PC-3 (cell line): ENCODE measurements around the gene KCTD5. TPM values are rescaled to one million over a fixed set of nuclear protein-coding genes. Genes with fewer than 3 reads are reported as not detected.
"Not testable (repeated sequence)": the region's sequence is repeated elsewhere in the genome, so short reads cannot be mapped to it uniquely, and the experiment has no call there.

ENCODE experiments used
- ATAC-seq: fragments of 200-7000 bp; cut with Tn5 transposase; 2 replicates; pipeline ENCODE4 v1.9.1; 2020; ENCODE audit warnings: mild to moderate bottlenecking, moderate library complexity
- BruUV-seq: library from RNA; stranded (reverse); fragments of 400-500 nt; replicated peaks from 2 replicates; lab custom pipeline; 2021; lab: Mats Ljungman, UMichigan
- CTCF ChIA-PET: fragments of 300-600 bp; sonication (Branson Sonifier 250); formaldehyde crosslinking; loops from one replicate; lab custom pipeline; 2022; ENCODE audit warnings: antibody characterized with exemption; lab: Charles Lee
- POLR2A ChIA-PET: fragments of 300-600 bp; sonication (Branson Sonifier 250); formaldehyde crosslinking; loops from one replicate; lab custom pipeline; 2022; ENCODE audit warnings: antibody characterized with exemption; ENCODE audit not compliant: unreplicated experiment; lab: Charles Lee
- DNase-seq: peaks from one replicate; pipeline ENCODE4 v3.0.0-alpha.2; 2015
- H2AFZ ChIP-seq: fragments of 300-600 bp; sonication (generic); 2 replicates; pipeline ENCODE4 v1.6.0; 2016; ENCODE audit warnings: antibody characterized with exemption, low read length
- H3F3A ChIP-seq: fragments of 300-600 bp; sonication (generic); one replicate; pipeline ENCODE4 v1.6.0; 2017; ENCODE audit warnings: antibody characterized with exemption, low read length, control low read depth, mild to moderate bottlenecking; ENCODE audit not compliant: unreplicated experiment
- H3K27ac ChIP-seq: fragments of 300-600 bp; sonication (generic); 2 replicates; pipeline ENCODE4 v1.5.1; 2016; ENCODE audit warnings: mild to moderate bottlenecking, low read length
- H3K27me3 ChIP-seq: fragments of 300-600 bp; sonication (generic); 2 replicates; pipeline ENCODE4 v1.6.1; 2016; ENCODE audit warnings: low read length, mixed read lengths
- H3K36me3 ChIP-seq: fragments of 300-600 bp; sonication (generic); 2 replicates; pipeline ENCODE4 v1.6.1; 2016; ENCODE audit warnings: low read depth, mixed run types, low read length, mixed read lengths
- H3K4me1 ChIP-seq: fragments of 300-600 bp; sonication (generic); 2 replicates; pipeline ENCODE4 v1.5.1; 2016; ENCODE audit warnings: low read length; ENCODE audit not compliant: insufficient read depth
- H3K4me2 ChIP-seq: fragments of 300-600 bp; sonication (generic); 2 replicates; pipeline ENCODE4 v1.6.0; 2016; ENCODE audit warnings: low read length
- H3K4me3 ChIP-seq: fragments of 300-600 bp; sonication (generic); 2 replicates; pipeline ENCODE4 v1.5.1; 2016; ENCODE audit warnings: mild to moderate bottlenecking, low read length, mixed read lengths
- H3K79me2 ChIP-seq: fragments of 300-600 bp; sonication (generic); 2 replicates; pipeline ENCODE4 v1.6.1; 2017; ENCODE audit warnings: low read length, mixed read lengths
- H3K9ac ChIP-seq: fragments of 300-600 bp; sonication (generic); 2 replicates; pipeline ENCODE4 v1.6.0; 2016; ENCODE audit warnings: mild to moderate bottlenecking, low read length
- H3K9me2 ChIP-seq: fragments of 300-600 bp; sonication (generic); replicated peaks from 2 replicates; pipeline ENCODE4 v1.6.1; 2016; ENCODE audit warnings: mixed run types, low read length, mixed read lengths
- H3K9me3 ChIP-seq: fragments of 300-600 bp; sonication (generic); 2 replicates; pipeline ENCODE4 v1.6.1; 2016; ENCODE audit warnings: low read length, mixed read lengths
- H4K20me1 ChIP-seq: fragments of 300-600 bp; sonication (generic); 2 replicates; pipeline ENCODE4 v1.6.1; 2016; ENCODE audit warnings: low read length, mixed read lengths
- EZH2 ChIP-seq: fragments of 300-600 bp; sonication (generic); IDR thresholded peaks from one replicate; pipeline ENCODE4 v1.6.1; 2017; ENCODE audit warnings: antibody characterized with exemption, mild to moderate bottlenecking, low read length; ENCODE audit not compliant: unreplicated experiment
- EZH2phosphoT487 ChIP-seq: fragments of 300-600 bp; sonication (generic); IDR thresholded peaks from 2 replicates; pipeline ENCODE4 v1.6.1; 2018; ENCODE audit warnings: mild to moderate bottlenecking, antibody characterized with exemption, low read length, borderline replicate concordance
- intact Hi-C: fragments of 100-400 bp; cut with micrococcal nuclease; formaldehyde crosslinking; loops from 2 replicates; pipeline ENCODE4 v1.9.0; 2023
- total RNA-seq: library from RNA; depleted of rRNA; stranded (reverse); fragments of >200 nt; gene quantifications from 2 replicates; pipeline ENCODE4 v1.2.3, GENCODE V29; 2014
- TF ChIP-seq, protein P1 (sequence below): fragments of 300-600 bp; sonication (generic); conservative IDR thresholded peaks from 2 replicates; pipeline ENCODE4 v1.5.1; 2017; ENCODE audit warnings: antibody characterized with exemption, low read depth, mild to moderate bottlenecking, low read length

Gene KCTD5
- total RNA-seq, 1 experiment from 2014 or later = 52.2 TPM

- BruUV-seq = no TSS peak
- ChIA-PET POLR2A (no interaction called here), CTCF (interaction anchor here (0.6 kb wide), 1 partner anchor 17 kb away, joined by 3 read pairs; no protein-coding TSS in a partner anchor)
- Histone ChIP-seq H3K4me3 (no peak overlapping the region), H3K27ac (no peak overlapping the region), H3K27me3 (no peaks in the 10 kb centered on the region), H3K4me1 (peaks cover 28% of the 10 kb centered on the region), H4K20me1 (no peaks in the 10 kb centered on the region), H3K36me3 (no peaks in the 10 kb centered on the region), H3K4me2 (no peak overlapping the region), H3F3A (no peaks in the 10 kb centered on the region), H3K9ac (no peak overlapping the region), H3K79me2 (peaks cover 12% of the 10 kb centered on the region), H3K9me2 (no peaks in the 10 kb centered on the region), H2AFZ (no peak overlapping the region), H3K9me3 (no peaks in the 10 kb centered on the region)
- no peak for ATAC-seq
- DNase-seq = no peak
- TF ChIP-seq EZH2phosphoT487 (no peak), EZH2 (no peak)
- TF ChIP-seq, protein P1, sequence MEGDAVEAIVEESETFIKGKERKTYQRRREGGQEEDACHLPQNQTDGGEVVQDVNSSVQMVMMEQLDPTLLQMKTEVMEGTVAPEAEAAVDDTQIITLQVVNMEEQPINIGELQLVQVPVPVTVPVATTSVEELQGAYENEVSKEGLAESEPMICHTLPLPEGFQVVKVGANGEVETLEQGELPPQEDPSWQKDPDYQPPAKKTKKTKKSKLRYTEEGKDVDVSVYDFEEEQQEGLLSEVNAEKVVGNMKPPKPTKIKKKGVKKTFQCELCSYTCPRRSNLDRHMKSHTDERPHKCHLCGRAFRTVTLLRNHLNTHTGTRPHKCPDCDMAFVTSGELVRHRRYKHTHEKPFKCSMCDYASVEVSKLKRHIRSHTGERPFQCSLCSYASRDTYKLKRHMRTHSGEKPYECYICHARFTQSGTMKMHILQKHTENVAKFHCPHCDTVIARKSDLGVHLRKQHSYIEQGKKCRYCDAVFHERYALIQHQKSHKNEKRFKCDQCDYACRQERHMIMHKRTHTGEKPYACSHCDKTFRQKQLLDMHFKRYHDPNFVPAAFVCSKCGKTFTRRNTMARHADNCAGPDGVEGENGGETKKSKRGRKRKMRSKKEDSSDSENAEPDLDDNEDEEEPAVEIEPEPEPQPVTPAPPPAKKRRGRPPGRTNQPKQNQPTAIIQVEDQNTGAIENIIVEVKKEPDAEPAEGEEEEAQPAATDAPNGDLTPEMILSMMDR = no peak
- intact Hi-C loops = no loop called here
Measured at GRCh38 chr16:2675021-2675420, 7.3 kb upstream of the KCTD5 start.

GRCh38 chr16:2675714-2676113 lies 6.6 kb upstream of the KCTD5 start:
- peak; percentile 50 for DNase-seq
- no peak overlapping the region for H3K4me3 ChIP-seq
- no peak overlapping the region for H2AFZ ChIP-seq
- H4K20me1 ChIP-seq = no peaks in the 10 kb centered on the region
- no peaks in the 10 kb centered on the region for H3F3A ChIP-seq
- peaks cover 32% of the 10 kb centered on the region for H3K4me1 ChIP-seq
- H3K36me3 ChIP-seq = no peaks in the 10 kb centered on the region
- TF ChIP-seq EZH2phosphoT487 = no peak
- TF ChIP-seq, protein P1 = no peak
- no peak for TF ChIP-seq EZH2
- H3K27ac ChIP-seq = no peak overlapping the region
- no peak overlapping the region for H3K9ac ChIP-seq
- no peak overlapping the region for H3K4me2 ChIP-seq
- ChIA-PET POLR2A (no interaction called here), CTCF (interaction anchor here (0.5 to 0.6 kb wide), 2 partner anchors 16 to 124 kb away, joined by 3 read pairs; no protein-coding TSS in a partner anchor)
- H3K9me2 ChIP-seq = no peaks in the 10 kb centered on the region
- H3K79me2 ChIP-seq = peaks cover 12% of the 10 kb centered on the region
- intact Hi-C loops = no loop called here
- no peaks in the 10 kb centered on the region for H3K27me3 ChIP-seq
- no peaks in the 10 kb centered on the region for H3K9me3 ChIP-seq
- BruUV-seq = no TSS peak
- ATAC-seq = no peak

DNA sequence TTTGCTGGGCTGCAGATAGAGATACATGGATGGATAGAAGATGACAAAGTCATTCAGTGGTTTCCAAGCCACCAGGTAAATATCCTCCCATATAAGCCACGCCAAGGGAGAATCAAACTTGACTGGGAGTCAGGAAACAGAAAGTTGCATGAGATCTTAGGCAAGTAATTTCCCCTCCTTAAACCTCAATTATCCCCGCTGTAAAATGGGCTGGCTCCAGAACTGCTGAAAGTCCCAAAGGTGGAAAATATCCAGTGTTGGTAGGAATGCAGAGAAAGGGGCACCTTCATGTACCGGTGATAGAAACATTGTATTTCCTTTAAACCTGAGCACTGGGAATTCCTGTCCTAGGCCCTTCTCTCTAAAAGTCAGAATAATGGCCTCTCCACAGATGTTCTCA lies 5.4 kb upstream of the KCTD5 start:
- H4K20me1 ChIP-seq, BruUV-seq, H3F3A ChIP-seq, H3K36me3 ChIP-seq, H2AFZ ChIP-seq, POLR2A ChIA-PET, H3K4me3 ChIP-seq, DNase-seq, H3K27me3 ChIP-seq, H3K9me2 ChIP-seq, H3K9ac ChIP-seq, H3K9me3 ChIP-seq, H3K4me2 ChIP-seq, H3K27ac ChIP-seq, intact Hi-C loops, CTCF ChIA-PET, ATAC-seq: not testable (repeated sequence)
- peaks cover 39% of the 10 kb centered on the region for H3K4me1 ChIP-seq
- H3K79me2 ChIP-seq = peaks cover 19% of the 10 kb centered on the region

- H3F3A ChIP-seq, H4K20me1 ChIP-seq, intact Hi-C loops, H3K9ac ChIP-seq, ATAC-seq, H3K27ac ChIP-seq, H3K4me2 ChIP-seq, DNase-seq, H3K27me3 ChIP-seq, H3K9me2 ChIP-seq, H3K4me3 ChIP-seq, H3K36me3 ChIP-seq, H2AFZ ChIP-seq, BruUV-seq, H3K9me3 ChIP-seq, CTCF ChIA-PET, POLR2A ChIA-PET: not testable (repeated sequence)
- Histone ChIP-seq H3K4me1 (peaks cover 37% of the 10 kb centered on the region), H3K79me2 (peaks cover 26% of the 10 kb centered on the region)
Measured at GRCh38 chr16:2678206-2678965, 3.9 kb upstream of the KCTD5 start.

GRCh38 chr16:2679902-2680301 lies 2.4 kb upstream of the KCTD5 start:
- peak overlapping the region; percentile 61 for H3K9ac ChIP-seq
- DNase-seq, H3K27me3 ChIP-seq, BruUV-seq, H2AFZ ChIP-seq, H3K36me3 ChIP-seq, H3K9me3 ChIP-seq, H3F3A ChIP-seq, H4K20me1 ChIP-seq, H3K4me3 ChIP-seq, H3K9me2 ChIP-seq, POLR2A ChIA-PET, CTCF ChIA-PET, ATAC-seq: not testable (repeated sequence)
- intact Hi-C loops = loop anchor here (5.0 kb wide), 1 partner anchor 42 kb away; the partner anchor contains the start of gene PRSS27
- H3K4me1 ChIP-seq = peaks cover 33% of the 10 kb centered on the region
- H3K4me2 ChIP-seq = peak overlapping the region; percentile 95
- peaks cover 36% of the 10 kb centered on the region for H3K79me2 ChIP-seq
- H3K27ac ChIP-seq = peak overlapping the region; percentile 96
